Mammary epithelial cell (primary cell): ENCODE results near the gene DNAJC6.

ENCODE experiments used
- CTCF ChIP-seq, 2 donors: IDR thresholded peaks in 1 of 2; conservative IDR thresholded peaks in 1 of 2; 2 replicates each; pipeline ENCODE4 v1.5.1; 2011 to 2012; ENCODE audit warnings: inconsistent platforms in 2 of 2, low read length in 2 of 2, mild to moderate bottlenecking in 2 of 2, control low read depth in 1 of 2, low read depth in 1 of 2; ENCODE audit not compliant: insufficient read depth in 1 of 2; ENCODE audit errors: extremely low read depth in 1 of 2
- EZH2 ChIP-seq: IDR thresholded peaks from 2 replicates; pipeline ENCODE4 v1.6.1; 2012; ENCODE audit warnings: low read length, inconsistent platforms, borderline replicate concordance

DNA sequence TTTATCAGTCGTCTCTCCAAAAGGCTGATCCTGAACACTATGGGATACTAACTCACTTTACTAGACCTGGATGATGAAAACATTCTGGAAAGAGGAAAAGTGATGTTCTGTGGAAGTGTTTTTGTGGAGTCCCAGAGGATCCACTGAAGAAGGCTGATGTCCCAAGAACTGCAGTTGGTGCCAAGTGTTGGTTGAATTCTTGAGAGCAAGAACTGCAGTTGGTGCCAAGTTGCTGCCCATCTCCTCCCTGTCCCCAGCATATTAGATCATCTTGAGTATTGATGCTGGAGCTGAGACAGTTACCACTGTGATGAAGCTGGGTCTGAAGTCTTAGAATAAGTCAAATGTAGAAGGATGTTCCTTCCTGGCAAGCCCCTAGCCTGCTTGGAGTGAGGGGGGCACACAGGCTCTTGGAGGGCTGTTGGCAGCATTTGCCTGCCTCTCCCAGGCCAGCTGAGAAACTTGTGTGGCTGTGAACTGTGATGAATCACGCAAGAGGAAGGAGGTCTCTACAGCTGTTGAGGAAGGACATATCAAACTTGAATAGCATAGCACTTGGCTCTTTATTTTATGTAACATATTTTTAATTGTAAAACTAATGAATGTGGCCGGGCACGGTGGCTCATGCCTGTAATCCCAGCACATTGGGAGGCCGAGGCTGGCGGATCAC is 48.1 kb downstream of the DNAJC6 start:
- TF ChIP-seq CTCF (conservative IDR thresholded peaks at IDR 0.05 in 1 of 2, IDR thresholded peaks at IDR 0.05 in 1 of 2; ENCODE audit: extremely low read depth in 1 of 2, insufficient read depth in 1 of 2, low read depth in 1 of 2, low read length in 2 of 2) (no peak), EZH2 (no peak)
